GM12875 (cell line): ENCODE results near the gene TCL1A.

ENCODE experiments used
- H3K4me3 ChIP-seq: one replicate; pipeline ENCODE4 v1.5.1; 2011; ENCODE audit warnings: low read depth, low read length, control low read depth
- CTCF ChIP-seq: IDR thresholded peaks from 2 replicates; pipeline ENCODE4 v1.5.1; 2011; ENCODE audit warnings: low read depth, mild to moderate bottlenecking, control low read depth, inconsistent platforms, low read length, moderate library complexity, borderline replicate concordance; ENCODE audit not compliant: insufficient read depth

TCL1A gene

GRCh38 chr14:95679148-95679815, 34.6 kb downstream of the TCL1A start:
- H3K4me3 ChIP-seq, result no peak overlapping the region
- TF ChIP-seq CTCF, result no peak

- no peak for TF ChIP-seq CTCF
- H3K4me3 ChIP-seq, result no peak overlapping the region
Observed at GRCh38 chr14:95677179-95677835, 36.6 kb downstream of the TCL1A start.

- TF ChIP-seq CTCF, result no peak
- H3K4me3 ChIP-seq, result no peak overlapping the region
Observed at GRCh38 chr14:95675486-95675885, 38.4 kb downstream of the TCL1A start.

GRCh38 chr14:95674613-95675012, 39.3 kb downstream of the TCL1A start:
- H3K4me3 ChIP-seq, result no peak overlapping the region
- TF ChIP-seq CTCF, result no peak

- no peak overlapping the region for H3K4me3 ChIP-seq
- TF ChIP-seq CTCF, result no peak
Observed at GRCh38 chr14:95668235-95668772, 45.6 kb downstream of the TCL1A start.

- H3K4me3 ChIP-seq, result no peak overlapping the region
Observed at GRCh38 chr14:95667249-95667693, 46.7 kb downstream of the TCL1A start.

More at GRCh38 chr14:95667249-95667693, 46.7 kb downstream of the TCL1A start:
- no peak for TF ChIP-seq CTCF
